ENCODE data around the gene LCMT1. TPM values are rescaled to one million over a fixed set of nuclear protein-coding genes. Genes with fewer than 3 reads are reported as not detected.

The LCMT1 gene
- total RNA-seq, 1 experiment from 2014 or later: 46.8 TPM

DNA sequence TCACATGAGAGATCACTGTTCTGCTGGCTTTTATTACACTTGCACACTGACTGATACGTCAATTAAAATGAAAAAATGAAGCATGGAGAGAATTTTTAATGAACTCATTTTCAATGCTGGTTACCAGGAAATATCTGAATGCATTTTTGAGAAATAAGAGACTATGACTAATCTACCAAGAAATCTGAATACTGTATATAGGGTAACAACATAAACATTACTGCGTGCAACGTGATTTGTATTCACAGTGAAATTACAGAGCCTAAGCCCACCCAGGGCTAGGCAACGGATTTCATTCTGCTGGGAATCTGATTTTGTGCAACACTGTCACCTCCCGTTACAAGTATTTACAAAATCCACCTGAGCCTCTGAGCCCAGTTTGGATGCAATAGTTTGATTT is 23.8 kb upstream of the LCMT1 start:
- H3K27ac Mint-ChIP-seq (ENCODE audit: unreplicated experiment): no peak overlapping the region
- peaks cover 29% of the 10 kb centered on the region for H3K27me3 Mint-ChIP-seq (ENCODE audit: unreplicated experiment)
- no peaks in the 10 kb centered on the region for H3K4me1 Mint-ChIP-seq (ENCODE audit: low read depth, unreplicated experiment)
- H3K4me3 Mint-ChIP-seq (ENCODE audit: low read depth, unreplicated experiment): no peak overlapping the region
- TF ChIP-seq CTCF (IDR thresholded peaks at IDR 0.05; ENCODE audit: unreplicated experiment): no peak
- CTCF ChIA-PET: no interaction called here
- no peaks in the 10 kb centered on the region for H3K36me3 Mint-ChIP-seq (ENCODE audit: insufficient read depth, unreplicated experiment)
- no peak for DNase-seq
- intact Hi-C loops (cut with micrococcal nuclease; ENCODE audit: unreplicated experiment): no loop called here
- no TSS peak for BruUV-seq (replicated peaks)
- no peaks in the 10 kb centered on the region for H3K9me3 Mint-ChIP-seq (ENCODE audit: low read depth, unreplicated experiment)

DNA sequence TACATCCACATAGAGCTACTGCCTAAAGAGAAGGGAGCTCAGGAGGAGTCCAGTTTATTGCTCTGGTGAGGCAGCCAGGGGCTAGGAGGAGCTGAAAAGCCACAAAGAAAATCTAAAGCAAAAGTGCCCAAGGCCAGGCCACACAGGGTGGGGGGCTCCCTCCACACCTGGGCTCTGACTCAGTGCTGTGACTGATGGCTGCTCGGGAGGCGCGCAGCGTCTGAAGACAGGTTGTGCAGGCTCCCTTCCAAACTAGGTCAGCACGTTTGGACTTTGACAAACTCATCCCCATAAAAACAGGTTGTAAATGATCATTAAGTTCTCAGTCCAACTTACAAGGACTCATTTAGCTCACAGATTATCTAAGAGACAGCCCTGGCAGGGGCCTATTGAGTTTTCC is 22.2 kb upstream of the LCMT1 start:
- Mint-ChIP-seq H3K9me3 (ENCODE audit: low read depth, unreplicated experiment) (no peaks in the 10 kb centered on the region), H3K27ac (ENCODE audit: unreplicated experiment) (no peak overlapping the region), H3K36me3 (ENCODE audit: insufficient read depth, unreplicated experiment) (no peaks in the 10 kb centered on the region), H3K27me3 (ENCODE audit: unreplicated experiment) (peaks cover 29% of the 10 kb centered on the region), H3K4me1 (ENCODE audit: low read depth, unreplicated experiment) (no peaks in the 10 kb centered on the region), H3K4me3 (ENCODE audit: low read depth, unreplicated experiment) (no peak overlapping the region)
- DNase-seq: no peak
- intact Hi-C loops (cut with micrococcal nuclease; ENCODE audit: unreplicated experiment): no loop called here
- BruUV-seq (replicated peaks): no TSS peak
- no peak for TF ChIP-seq CTCF (IDR thresholded peaks at IDR 0.05; ENCODE audit: unreplicated experiment)
- CTCF ChIA-PET: no interaction called here

- no peaks in the 10 kb centered on the region for H3K4me1 Mint-ChIP-seq (ENCODE audit: low read depth, unreplicated experiment)
- H3K4me3 Mint-ChIP-seq (ENCODE audit: low read depth, unreplicated experiment): no peak overlapping the region
- DNase-seq: no peak
- CTCF ChIA-PET: no interaction called here
- H3K27ac Mint-ChIP-seq (ENCODE audit: unreplicated experiment): no peak overlapping the region
- peaks cover 24% of the 10 kb centered on the region for H3K27me3 Mint-ChIP-seq (ENCODE audit: unreplicated experiment)
- H3K36me3 Mint-ChIP-seq (ENCODE audit: insufficient read depth, unreplicated experiment): no peaks in the 10 kb centered on the region
- TF ChIP-seq CTCF (IDR thresholded peaks at IDR 0.05; ENCODE audit: unreplicated experiment): no peak
- intact Hi-C loops (cut with micrococcal nuclease; ENCODE audit: unreplicated experiment): no loop called here
- BruUV-seq (replicated peaks): no TSS peak
- H3K9me3 Mint-ChIP-seq (ENCODE audit: low read depth, unreplicated experiment): no peaks in the 10 kb centered on the region
Observed at GRCh38 chr16:25092441-25092840, 19.1 kb upstream of the LCMT1 start.

DNA sequence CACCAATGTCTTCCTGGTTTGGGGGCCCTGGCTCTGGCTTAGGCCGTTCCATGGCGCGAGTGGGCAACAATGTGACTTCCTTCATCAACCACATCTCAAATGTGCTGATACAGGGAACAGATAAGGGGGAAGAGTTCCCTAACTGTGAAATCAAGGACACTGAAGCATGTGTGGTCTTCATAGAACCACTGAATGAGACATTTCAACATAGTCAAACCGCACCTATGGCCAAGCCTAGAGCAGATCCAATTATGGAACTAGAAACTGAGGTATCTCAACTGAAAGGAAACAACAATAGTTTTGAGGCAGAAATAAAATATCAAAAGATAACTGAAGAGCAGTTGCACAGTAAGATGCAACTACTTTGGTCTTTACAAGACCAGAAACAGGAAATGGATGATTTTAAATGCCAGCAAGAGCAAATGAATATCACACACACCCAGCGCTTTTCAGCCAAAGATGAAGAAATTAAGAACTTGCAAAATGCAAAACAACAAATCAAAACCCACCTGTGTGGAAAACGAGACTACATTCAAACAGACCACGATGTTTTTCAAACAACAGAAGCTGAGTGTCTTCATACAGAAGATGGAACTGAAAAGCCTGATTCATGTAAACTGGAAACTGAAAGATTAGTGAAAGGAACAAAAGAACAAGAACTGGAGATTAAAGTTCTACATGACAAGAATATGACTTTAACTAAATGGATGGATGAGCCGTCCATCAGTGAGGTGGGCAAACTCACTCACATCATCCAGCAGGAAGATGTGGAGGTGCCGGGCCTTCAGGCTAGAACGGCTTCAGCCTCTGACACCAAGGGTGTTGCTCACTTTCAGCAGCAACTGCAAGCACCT is 18.1 kb upstream of the LCMT1 start:
- intact Hi-C loops (cut with micrococcal nuclease; ENCODE audit: unreplicated experiment): no loop called here
- Mint-ChIP-seq H3K9me3 (ENCODE audit: low read depth, unreplicated experiment) (no peaks in the 10 kb centered on the region), H3K27me3 (ENCODE audit: unreplicated experiment) (peaks cover 17% of the 10 kb centered on the region), H3K4me3 (ENCODE audit: low read depth, unreplicated experiment) (no peak overlapping the region), H3K36me3 (ENCODE audit: insufficient read depth, unreplicated experiment) (no peaks in the 10 kb centered on the region), H3K4me1 (ENCODE audit: low read depth, unreplicated experiment) (no peaks in the 10 kb centered on the region), H3K27ac (ENCODE audit: unreplicated experiment) (no peak overlapping the region)
- CTCF ChIA-PET: no interaction called here
- no peak for DNase-seq
- no peak for TF ChIP-seq CTCF (IDR thresholded peaks at IDR 0.05; ENCODE audit: unreplicated experiment)
- BruUV-seq (replicated peaks): no TSS peak

All from Calu3 (cell line).